ENCODE measurements around the gene SPI1.

Gene SPI1

GRCh38 chr11:47356129-47356997 is 22.0 kb downstream of the SPI1 start:
- DNase-seq = no peak

DNA sequence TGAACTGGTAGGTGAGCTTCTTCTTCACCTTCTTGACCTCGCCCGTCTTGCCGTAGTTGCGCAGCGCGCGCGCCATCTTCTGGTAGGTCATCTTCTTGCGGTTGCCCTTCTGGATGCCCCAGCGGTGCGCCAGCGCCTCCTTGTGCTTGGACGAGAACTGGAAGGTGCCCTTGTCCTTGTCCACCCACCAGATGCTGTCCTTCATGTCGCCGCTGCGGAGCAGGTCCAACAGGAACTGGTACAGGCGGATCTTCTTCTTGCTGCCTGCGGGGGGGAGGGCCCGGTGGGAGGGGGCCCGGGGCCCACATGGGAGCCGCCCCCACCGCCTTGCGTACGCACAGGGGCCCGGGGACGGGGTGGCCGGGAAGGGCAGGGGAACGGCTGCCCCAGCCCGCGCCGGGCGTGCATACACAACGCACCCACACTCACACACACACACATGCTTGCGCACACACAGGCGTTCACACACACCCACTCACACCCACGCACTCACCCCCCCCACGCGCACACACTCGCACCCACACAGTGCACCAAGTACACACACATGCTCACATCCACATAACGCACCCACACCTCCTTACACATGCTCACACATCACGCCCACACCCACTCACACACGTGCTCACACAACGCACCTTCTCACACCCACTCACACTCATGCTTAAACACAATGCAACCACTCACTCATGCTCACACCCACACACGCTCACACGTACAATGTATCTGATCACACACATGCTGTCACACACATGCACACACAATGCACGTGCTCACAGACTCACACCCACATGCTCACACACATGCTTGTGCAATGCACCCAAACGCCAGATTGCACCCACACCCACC is 22.8 kb downstream of the SPI1 start:
- peak; percentile 91 for DNase-seq

- DNase-seq = no peak
Observed at GRCh38 chr11:47354913-47355282, 23.4 kb downstream of the SPI1 start.

DNA sequence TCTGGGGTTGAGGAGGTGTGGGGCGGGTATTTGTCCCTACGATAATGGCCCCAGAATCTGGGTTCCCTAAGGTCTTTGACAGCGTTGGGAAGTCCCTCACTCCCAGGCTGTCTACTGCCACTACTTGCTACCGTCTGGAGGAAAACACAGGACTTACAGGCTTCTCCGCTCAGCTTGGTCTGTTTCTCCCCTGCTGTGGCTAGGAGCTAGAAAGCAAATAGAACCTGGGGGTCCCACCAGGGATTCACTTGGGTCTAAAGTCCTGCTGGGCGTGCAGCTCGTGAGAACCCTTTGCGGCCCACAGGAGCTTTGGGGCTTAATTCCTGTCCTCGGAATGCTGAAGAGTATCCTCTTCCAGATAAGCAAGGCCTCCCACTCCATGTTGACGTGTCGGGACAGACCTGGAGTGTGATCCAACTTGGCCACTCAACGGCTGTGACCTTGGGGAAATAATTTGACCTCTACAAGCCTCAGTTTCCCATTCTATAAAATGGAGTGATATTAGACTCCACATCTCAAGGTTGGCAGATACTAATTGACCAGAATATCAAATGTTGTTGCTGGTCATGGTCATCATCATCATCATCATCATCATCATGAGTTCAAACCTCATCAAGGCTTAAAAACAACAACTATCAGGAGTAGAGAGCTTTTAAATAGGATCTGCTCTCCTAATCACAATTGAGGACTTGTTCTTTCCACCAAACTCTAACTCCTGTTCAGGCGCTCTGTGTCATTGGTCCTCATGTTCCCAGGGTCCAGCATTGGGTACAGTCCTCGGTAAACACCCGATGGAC is 24.2 kb downstream of the SPI1 start:
- DNase-seq = no peak

GRCh38 chr11:47352556-47352955 is 25.8 kb downstream of the SPI1 start, which contains the start of gene MYBPC3:
Gene MYBPC3, minus strand, starts transcription at chr11:47352702. Its CDS starts 55 bp downstream, at chr11:47352647.
- DNase-seq = no peak

DNA sequence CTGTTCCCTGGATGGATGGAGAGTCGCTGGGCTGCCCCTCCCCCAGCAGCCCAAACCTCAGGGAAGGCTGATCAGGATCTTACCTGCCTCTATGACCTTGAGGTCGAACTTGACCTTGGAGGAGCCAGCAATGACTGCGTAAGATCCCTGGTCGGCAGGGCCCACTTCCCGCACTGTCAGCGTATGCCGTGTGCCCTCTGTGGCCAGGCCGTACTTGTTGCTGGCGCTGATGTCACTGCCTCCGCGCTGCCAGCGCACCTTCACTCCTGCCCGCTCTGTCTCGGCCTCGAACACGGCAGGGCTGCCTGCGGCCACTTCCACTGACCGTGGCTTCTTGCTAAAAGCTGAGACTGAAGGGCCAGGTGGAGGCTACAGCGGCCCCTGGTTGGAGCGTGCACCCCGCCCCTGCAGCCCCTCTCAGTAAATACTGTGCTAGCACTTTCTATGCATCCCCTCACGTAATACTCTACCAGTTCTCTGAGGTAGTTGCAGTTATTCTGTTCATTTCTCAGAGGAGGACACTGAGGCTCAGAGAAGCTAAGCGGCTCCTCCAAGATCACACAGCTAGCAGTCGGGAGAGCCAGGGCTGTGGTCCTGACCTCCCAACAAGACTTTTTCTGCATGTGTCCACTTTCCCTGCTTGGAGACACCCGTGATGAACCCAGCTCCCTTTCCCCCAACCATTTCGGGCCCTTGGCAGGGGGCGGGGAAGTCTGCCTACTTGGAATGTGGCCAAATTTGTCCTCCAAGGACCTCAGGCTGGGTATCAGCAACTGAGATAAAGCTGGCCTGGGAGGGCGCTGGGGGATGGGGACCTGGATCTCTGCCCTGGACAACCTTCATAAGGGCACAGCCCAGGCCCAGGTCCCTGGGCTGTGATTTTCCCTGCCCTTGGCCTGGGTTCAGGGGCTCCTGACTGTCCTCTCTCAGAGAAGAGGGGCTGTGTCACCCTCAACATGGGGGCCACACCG is 26.9 kb downstream of the SPI1 start:
- DNase-seq = no peak

- DNase-seq = no peak
Observed at GRCh38 chr11:47350315-47350714, 28.0 kb downstream of the SPI1 start.

- DNase-seq = no peak
Observed at GRCh38 chr11:47349521-47350095, 28.7 kb downstream of the SPI1 start.

DNA sequence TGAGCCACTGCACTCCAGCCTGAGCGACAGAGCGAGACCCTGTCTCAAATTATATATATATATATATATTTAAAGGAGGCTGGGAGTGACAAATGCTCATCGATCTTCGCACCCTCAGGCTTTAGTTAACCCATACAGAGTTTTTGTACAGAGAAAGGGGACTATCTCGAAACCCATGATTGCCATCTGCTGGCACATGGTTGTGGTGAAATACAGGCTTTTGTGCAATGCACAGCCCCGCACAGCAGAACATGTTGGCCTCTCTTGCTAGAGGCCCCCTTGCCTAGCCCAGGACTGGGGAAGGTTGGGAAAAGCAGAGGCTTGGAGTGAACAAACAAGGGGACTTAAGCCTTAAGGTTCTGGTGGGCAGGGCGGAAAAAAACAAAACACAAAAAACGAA is 29.5 kb downstream of the SPI1 start:
- no peak for DNase-seq

- DNase-seq = no peak
Observed at GRCh38 chr11:47348131-47348802, 30.1 kb downstream of the SPI1 start.

GRCh38 chr11:47347137-47347536 is 31.2 kb downstream of the SPI1 start:
- no peak for DNase-seq

DNA sequence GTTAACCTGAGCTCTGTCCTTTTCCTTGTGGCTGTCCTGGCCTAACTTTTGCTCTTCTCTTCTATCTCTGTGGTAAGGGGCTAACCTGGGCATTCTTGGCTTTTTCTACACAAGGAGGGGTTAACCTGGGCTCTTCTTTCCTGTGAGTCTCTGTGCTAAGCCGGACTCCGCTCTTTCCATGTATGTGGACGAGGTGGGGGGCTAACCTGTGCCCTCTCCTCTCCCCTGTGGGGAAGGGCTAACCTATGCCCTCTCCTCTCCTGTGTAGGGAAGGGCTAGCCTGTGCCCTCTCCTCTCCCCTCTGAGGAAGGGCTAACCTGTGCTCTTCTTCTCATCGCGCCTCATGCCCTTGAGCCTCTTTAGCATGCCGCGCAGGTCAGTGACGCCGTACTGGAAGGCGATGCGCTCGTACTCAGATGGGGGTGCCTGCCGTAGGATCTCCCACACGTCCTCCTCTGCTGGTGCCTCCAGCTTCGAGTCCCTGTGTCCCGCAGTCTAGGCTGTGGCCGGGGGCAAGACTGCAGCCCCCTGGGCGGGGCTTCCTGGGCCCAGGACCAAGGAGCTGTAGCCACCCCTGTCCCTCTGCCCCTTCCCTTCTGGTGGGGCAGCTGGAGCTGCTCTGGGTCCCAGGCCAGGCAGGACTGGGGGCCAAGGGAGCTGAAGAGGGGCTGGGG is 32.3 kb downstream of the SPI1 start:
- DNase-seq = no peak

DNA sequence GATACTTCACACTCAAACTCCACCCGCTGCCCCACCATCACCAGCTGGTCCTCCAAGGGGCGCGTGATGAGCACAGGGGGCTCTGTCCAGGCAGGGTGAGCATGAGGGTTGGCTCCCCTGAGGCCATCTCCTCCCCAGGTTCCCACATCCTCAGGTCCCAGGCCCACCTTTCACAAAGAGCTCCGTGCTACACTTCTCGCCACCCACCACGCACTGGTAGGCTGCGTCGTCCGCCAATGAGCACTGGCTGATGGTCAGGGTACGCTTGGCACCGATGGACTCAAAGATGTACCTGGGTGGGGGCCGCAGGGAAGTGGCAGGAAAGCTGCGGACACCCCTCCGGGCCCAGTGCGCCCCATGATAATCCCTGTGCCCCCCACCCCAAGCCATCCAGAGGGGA is 35.5 kb downstream of the SPI1 start:
- DNase-seq = no peak

DNA sequence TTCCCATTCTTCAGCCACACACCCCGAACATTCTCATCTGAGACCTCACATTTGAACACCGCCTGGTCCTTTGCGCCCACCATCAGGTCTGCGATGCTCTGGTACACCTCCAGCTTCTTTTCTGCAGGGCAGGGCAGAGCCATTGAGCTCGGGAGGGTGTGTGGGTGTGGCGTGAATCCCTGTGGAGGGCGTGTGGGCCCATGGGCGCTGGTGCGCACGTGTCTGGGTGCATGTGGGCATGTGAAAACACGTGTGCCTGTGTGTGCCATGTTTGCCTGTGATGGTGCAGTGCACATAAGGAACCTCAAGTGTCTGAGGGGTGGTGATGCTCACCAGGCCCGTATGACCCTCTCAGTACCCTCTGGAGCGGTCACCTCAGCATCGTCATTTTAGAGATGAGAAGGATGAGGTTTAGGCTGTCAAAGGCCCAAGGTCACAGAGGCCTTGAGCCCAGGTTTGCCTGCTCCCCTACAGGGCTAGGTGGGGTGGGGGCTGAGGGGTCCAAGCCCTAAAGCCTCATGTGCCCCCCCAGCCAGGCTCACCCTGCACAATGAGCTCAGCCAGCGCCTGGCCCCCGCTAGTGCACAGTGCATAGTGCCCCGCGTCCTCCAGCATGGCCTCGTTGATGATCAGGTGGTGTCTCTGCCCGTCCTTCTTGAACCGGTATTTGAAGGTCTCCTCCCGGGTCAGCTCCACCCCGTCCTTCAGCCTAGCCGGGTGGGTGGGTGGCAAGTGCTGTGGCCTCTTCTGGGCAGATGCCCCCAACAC is 36.1 kb downstream of the SPI1 start:
- no peak for DNase-seq

- DNase-seq = no peak
Observed at GRCh38 chr11:47340980-47341775, 37.2 kb downstream of the SPI1 start.

DNA sequence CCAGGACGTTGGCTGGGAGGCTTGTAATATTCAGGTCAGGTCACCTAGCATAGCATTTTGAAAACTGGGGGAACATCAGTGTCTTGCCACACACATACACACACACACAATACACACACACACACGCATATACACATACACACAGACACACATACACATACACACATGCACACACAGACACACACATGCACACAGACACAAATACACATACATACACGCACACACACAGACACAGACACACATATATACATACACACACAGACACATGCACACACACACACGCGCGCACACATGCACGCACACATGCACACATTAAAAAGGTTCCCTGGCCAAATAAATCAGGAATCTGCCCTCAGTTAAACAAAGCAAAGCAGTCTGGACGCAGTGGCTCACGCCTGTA is 38.3 kb downstream of the SPI1 start:
- DNase-seq = no peak

DNA sequence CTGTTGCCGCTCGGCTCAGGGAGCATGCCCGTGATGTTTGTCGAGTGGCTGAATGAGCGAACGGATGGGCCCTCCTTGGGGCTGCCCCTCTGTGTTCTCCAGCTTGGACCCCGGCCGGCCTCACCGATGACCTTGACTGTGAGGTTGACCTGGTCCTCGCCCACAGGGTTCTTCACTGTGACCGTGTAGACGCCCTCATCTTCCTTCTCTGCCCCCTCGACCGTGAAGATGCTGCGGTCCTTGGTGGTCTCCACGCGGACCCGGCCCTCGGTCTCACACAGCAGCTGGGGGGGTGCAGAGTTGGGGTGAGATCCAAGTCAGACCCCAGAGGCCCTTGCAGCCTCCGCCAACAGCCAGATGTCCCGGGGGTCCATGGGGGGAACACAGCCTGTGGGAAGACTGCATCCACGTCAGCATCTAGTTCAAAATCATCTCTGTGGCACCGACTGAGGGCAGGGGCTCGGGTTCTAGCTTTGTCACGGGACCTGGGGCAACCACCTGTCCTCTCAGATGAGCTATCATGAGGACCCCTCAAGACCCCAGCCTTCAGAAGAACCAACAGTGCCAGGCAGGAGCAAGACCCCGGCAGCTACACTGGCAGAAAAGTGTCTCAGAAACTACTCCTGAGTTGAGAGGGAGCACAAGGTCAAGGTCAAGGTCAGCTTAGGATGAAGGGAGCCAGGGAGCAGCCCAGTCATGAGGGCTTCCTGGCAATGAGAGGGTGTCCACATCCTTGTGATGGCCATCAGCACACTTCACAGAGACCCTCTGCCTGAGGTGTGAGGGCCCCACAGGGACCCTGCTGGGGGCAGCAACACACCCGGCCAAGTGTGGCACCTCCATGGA is 39.7 kb downstream of the SPI1 start:
- DNase-seq = no peak
